PC-9 (cell line): ENCODE measurements around the gene HRNR. TPM values are rescaled to one million over a fixed set of nuclear protein-coding genes. Genes with fewer than 3 reads are reported as not detected.

Source experiments
- BruUV-seq: library from RNA; stranded (reverse); fragments of 400-500 nt; replicated peaks from 2 replicates; lab custom pipeline; 2021; lab: Mats Ljungman, UMichigan
- CTCF ChIA-PET: fragments of 300-600 bp; sonication (Branson Sonifier 250); formaldehyde crosslinking; loops from one replicate; lab custom pipeline; 2022; ENCODE audit warnings: antibody characterized with exemption; lab: Charles Lee
- POLR2A ChIA-PET: fragments of 300-600 bp; sonication (Branson Sonifier 250); formaldehyde crosslinking; loops from one replicate; lab custom pipeline; 2022; ENCODE audit warnings: antibody characterized with exemption; ENCODE audit not compliant: unreplicated experiment; lab: Charles Lee
- DNase-seq, 2 experiments: peaks; one replicate each; pipeline versions ENCODE4 v3.0.0 to v3.0.0-alpha.2; 2015 to 2022; ENCODE audit warnings: mixed read lengths in 1 of 2
- H2AFZ ChIP-seq: fragments of 200-600 bp; sonication (generic); 2 replicates; pipeline ENCODE4 v1.8.1; 2017; ENCODE audit warnings: antibody characterized with exemption
- H3F3A ChIP-seq: fragments of 200-600 bp; sonication (generic); 2 replicates; pipeline ENCODE4 v1.8.1; 2017; ENCODE audit warnings: antibody characterized with exemption, mild to moderate bottlenecking, low read depth; ENCODE audit not compliant: insufficient read depth
- H3K27ac ChIP-seq: fragments of 200-600 bp; sonication (generic); 2 replicates; pipeline ENCODE4 v1.6.1; 2016; ENCODE audit warnings: mixed run types
- H3K27me3 ChIP-seq: fragments of 200-600 bp; sonication (generic); 2 replicates; pipeline ENCODE4 v1.6.1; 2016; ENCODE audit warnings: low read depth, mixed run types; ENCODE audit not compliant: insufficient read depth
- H3K36me3 ChIP-seq: fragments of 200-600 bp; sonication (generic); 2 replicates; pipeline ENCODE4 v1.6.1; 2016; ENCODE audit warnings: low read depth, mixed run types
- H3K4me1 ChIP-seq: fragments of 200-600 bp; sonication (generic); replicated peaks from 2 replicates; pipeline ENCODE4 v1.6.1; 2016; ENCODE audit warnings: mixed run types; ENCODE audit not compliant: insufficient read depth
- H3K4me2 ChIP-seq: fragments of 200-600 bp; sonication (generic); 2 replicates; pipeline ENCODE4 v1.6.1; 2017; ENCODE audit warnings: mixed run types
- H3K4me3 ChIP-seq: fragments of 200-600 bp; sonication (generic); 2 replicates; pipeline ENCODE4 v1.6.1; 2016; ENCODE audit warnings: mixed run types
- H3K79me2 ChIP-seq: fragments of 200-600 bp; sonication (generic); 2 replicates; pipeline ENCODE4 v1.6.1; 2017; ENCODE audit warnings: low read depth, mixed run types
- H3K9me2 ChIP-seq: fragments of 200-600 bp; sonication (generic); 2 replicates; pipeline ENCODE4 v1.8.1; 2017; ENCODE audit warnings: mild to moderate bottlenecking; ENCODE audit not compliant: insufficient read depth
- H3K9me3 ChIP-seq: fragments of 200-600 bp; sonication (generic); 2 replicates; pipeline ENCODE4 v1.8.1; 2016; ENCODE audit warnings: low read depth; ENCODE audit not compliant: insufficient read depth
- H4K20me1 ChIP-seq: fragments of 200-600 bp; sonication (generic); 2 replicates; pipeline ENCODE4 v1.8.1; 2017; ENCODE audit not compliant: insufficient read depth
- EZH2 ChIP-seq: fragments of 200-600 bp; sonication (generic); IDR thresholded peaks from 2 replicates; pipeline ENCODE4 v1.8.0; 2017; ENCODE audit warnings: antibody characterized with exemption, low read depth
- intact Hi-C: fragments of 100-400 bp; cut with micrococcal nuclease; formaldehyde crosslinking; loops from one replicate; pipeline ENCODE4 v1.10.0; 2022; ENCODE audit not compliant: unreplicated experiment
- total RNA-seq: library from RNA; stranded (reverse); gene quantifications from 2 replicates; pipeline ENCODE4 v1.2.3, GENCODE V29; 2021
- TF ChIP-seq, protein P1 (sequence below): fragments of 200-600 bp; sonication (generic); conservative IDR thresholded peaks from 2 replicates; pipeline ENCODE4 v1.6.1; 2017; ENCODE audit warnings: mixed run types, antibody characterized with exemption, mild to moderate bottlenecking, moderate library complexity

HRNR gene
- total RNA-seq, 1 experiment from 2014 or later: not detected

DNA sequence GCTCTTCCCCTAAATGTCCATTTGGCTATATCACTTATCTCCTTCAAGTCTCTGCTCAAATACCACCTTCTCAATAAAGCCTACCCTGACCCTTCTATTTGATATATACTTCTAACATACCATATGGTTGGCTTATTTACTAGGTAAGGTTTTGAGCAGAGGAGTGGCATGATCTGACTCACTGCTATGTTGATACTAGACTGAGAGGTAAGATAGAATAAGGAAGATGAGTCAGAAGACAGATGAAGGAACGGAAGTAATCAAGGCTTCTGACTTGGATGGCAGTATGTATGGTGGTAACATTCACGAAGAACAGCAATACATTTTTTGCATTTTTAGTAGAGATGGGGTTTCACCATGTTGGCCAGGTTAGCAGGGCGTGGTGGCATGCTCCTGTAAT is 4.8 kb upstream of the HRNR start:
- H3K27me3 ChIP-seq: peaks cover 6% of the 10 kb centered on the region; the same call in 1 of the 2 replicates
- H3F3A ChIP-seq: no peaks in the 10 kb centered on the region
- DNase-seq: no peak
- H3K4me2 ChIP-seq: no peak overlapping the region
- intact Hi-C loops: no loop called here
- H3K9me2 ChIP-seq: no peaks in the 10 kb centered on the region
- POLR2A ChIA-PET: no interaction called here
- CTCF ChIA-PET: no interaction called here
- no TSS peak for BruUV-seq
- H2AFZ ChIP-seq: no peak overlapping the region
- no peak overlapping the region for H3K4me3 ChIP-seq
- no peaks in the 10 kb centered on the region for H3K79me2 ChIP-seq
- TF ChIP-seq, protein P1, sequence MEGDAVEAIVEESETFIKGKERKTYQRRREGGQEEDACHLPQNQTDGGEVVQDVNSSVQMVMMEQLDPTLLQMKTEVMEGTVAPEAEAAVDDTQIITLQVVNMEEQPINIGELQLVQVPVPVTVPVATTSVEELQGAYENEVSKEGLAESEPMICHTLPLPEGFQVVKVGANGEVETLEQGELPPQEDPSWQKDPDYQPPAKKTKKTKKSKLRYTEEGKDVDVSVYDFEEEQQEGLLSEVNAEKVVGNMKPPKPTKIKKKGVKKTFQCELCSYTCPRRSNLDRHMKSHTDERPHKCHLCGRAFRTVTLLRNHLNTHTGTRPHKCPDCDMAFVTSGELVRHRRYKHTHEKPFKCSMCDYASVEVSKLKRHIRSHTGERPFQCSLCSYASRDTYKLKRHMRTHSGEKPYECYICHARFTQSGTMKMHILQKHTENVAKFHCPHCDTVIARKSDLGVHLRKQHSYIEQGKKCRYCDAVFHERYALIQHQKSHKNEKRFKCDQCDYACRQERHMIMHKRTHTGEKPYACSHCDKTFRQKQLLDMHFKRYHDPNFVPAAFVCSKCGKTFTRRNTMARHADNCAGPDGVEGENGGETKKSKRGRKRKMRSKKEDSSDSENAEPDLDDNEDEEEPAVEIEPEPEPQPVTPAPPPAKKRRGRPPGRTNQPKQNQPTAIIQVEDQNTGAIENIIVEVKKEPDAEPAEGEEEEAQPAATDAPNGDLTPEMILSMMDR: no peak
- no peak for TF ChIP-seq EZH2
- no peaks in the 10 kb centered on the region for H4K20me1 ChIP-seq
- H3K36me3 ChIP-seq: no peaks in the 10 kb centered on the region
- H3K4me1 ChIP-seq: no peaks in the 10 kb centered on the region
- no peaks in the 10 kb centered on the region for H3K9me3 ChIP-seq
- no peak overlapping the region for H3K27ac ChIP-seq

DNA sequence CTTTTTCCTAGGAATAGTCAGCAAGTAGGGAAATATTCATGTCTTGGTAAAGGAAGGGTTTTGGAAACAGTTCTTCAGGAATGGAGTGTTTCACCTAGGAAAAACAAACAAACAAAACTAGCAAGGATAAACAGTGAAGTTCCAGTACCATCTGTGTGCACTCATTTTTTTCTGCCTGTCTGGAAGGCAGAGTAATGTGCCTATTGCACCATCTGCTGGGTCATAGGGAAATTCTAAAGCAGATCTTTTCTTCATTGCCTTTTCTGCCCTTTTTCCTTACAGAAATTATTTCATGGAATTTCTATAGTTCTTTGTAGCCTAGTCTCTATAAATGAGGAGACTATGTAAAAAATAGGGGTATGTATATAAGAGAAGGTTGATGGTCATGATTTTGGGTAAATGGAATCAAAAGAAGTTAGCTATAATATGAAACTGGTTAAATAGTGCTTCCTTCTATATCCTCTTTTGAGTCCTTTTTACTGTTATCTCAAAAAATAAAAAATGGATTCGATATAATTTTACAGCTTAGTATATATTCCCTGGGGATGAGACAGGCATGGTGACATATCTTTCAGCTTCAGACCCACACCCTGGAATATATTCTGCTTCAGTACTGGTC is 3.4 kb upstream of the HRNR start:
- DNase-seq: no peak
- intact Hi-C loops: no loop called here
- no TSS peak for BruUV-seq
- Histone ChIP-seq H3F3A (no peaks in the 10 kb centered on the region), H3K36me3 (no peaks in the 10 kb centered on the region), H4K20me1 (no peaks in the 10 kb centered on the region), H3K9me2 (no peaks in the 10 kb centered on the region), H3K4me1 (no peaks in the 10 kb centered on the region), H3K4me2 (no peak overlapping the region), H3K27ac (no peak overlapping the region), H3K27me3 (peaks cover 11% of the 10 kb centered on the region), H3K79me2 (no peaks in the 10 kb centered on the region), H2AFZ (no peak overlapping the region), H3K9me3 (0 out of 2 replicates have a peak, but pooled peaks cover 3% of the 10 kb centered on the region), H3K4me3 (no peak overlapping the region)
- POLR2A ChIA-PET: no interaction called here
- TF ChIP-seq, protein P1: no peak; the same call in 1 of the 2 replicates
- TF ChIP-seq EZH2: no peak
- CTCF ChIA-PET: interaction anchor here (0.6 kb wide), 1 partner anchor 41 kb away, joined by 12 read pairs; no protein-coding TSS in a partner anchor

DNA sequence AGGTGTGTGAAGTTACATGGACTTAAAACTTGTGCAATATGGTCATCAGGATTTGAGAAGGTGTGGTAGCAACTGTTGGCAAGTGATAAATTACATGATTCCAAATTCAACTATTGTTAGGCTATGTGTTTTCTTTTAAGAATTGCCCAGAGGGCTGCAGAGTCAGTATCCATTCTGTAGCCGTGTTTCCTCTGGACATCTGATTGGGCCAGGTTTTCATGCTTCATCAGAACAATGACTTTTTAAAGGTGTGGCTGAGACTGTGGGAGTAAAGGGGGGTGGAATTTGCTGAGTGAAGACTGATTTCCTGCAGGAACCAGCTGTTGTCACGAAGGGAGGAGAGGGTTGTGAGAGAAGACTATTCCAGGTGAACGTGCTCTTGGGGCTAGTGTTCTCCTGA is 1.7 kb upstream of the HRNR start:
- DNase-seq: no peak
- no peak overlapping the region for H3K4me2 ChIP-seq
- H2AFZ ChIP-seq: no peak overlapping the region
- no peaks in the 10 kb centered on the region for H3K79me2 ChIP-seq
- POLR2A ChIA-PET: no interaction called here
- H3K27me3 ChIP-seq: peaks cover 25% of the 10 kb centered on the region
- no peak overlapping the region for H3K27ac ChIP-seq
- TF ChIP-seq EZH2: no peak
- TF ChIP-seq, protein P1: no peak
- no TSS peak for BruUV-seq
- CTCF ChIA-PET: no interaction called here
- no peaks in the 10 kb centered on the region for H4K20me1 ChIP-seq
- H3K4me1 ChIP-seq: no peaks in the 10 kb centered on the region
- intact Hi-C loops: no loop called here
- H3K4me3 ChIP-seq: no peak overlapping the region
- H3K9me3 ChIP-seq: 0 out of 2 replicates have a peak, but pooled peaks cover 3% of the 10 kb centered on the region
- H3F3A ChIP-seq: no peaks in the 10 kb centered on the region
- no peaks in the 10 kb centered on the region for H3K9me2 ChIP-seq
- H3K36me3 ChIP-seq: no peaks in the 10 kb centered on the region
